CD8-positive, alpha-beta memory T cell (primary cell): ENCODE results near the gene SLC38A5. TPM values are rescaled to one million over a fixed set of nuclear protein-coding genes. Genes with fewer than 3 reads are reported as not detected.
A peak's percentile ranks its signal among the peaks of the same experiment; 100 is the strongest.

ENCODE experiments used
- CTCF ChIA-PET: fragments of 350-600 bp; sonication (Branson Sonifier 250); formaldehyde crosslinking; loops from one replicate; lab custom pipeline; 2021; ENCODE audit warnings: antibody characterized with exemption; lab: Charles Lee
- POLR2A ChIA-PET: fragments of 350-600 bp; sonication (Branson Sonifier 250); formaldehyde crosslinking; loops from one replicate; lab custom pipeline; 2021; ENCODE audit warnings: antibody characterized with exemption; lab: Charles Lee
- DNase-seq, 5 donors: peaks; one replicate each; pipeline versions ENCODE4 v3.0.0 to v3.0.0-alpha.2; 2020 to 2022; ENCODE audit warnings: mixed read lengths in 1 of 5
- H3K27ac ChIP-seq: one replicate; pipeline ENCODE4 v1.7.0; 2013; ENCODE audit warnings: low read depth, mild to moderate bottlenecking, low read length, moderate library complexity
- H3K27me3 ChIP-seq: 2 replicates; pipeline ENCODE4 v1.7.0; 2013; ENCODE audit warnings: low read length, mild to moderate bottlenecking; ENCODE audit not compliant: insufficient read depth, poor library complexity, severe bottlenecking
- H3K36me3 ChIP-seq: 2 replicates; pipeline ENCODE4 v1.7.0; 2013; ENCODE audit warnings: mild to moderate bottlenecking, low read length, moderate library complexity; ENCODE audit not compliant: insufficient read depth
- H3K4me1 ChIP-seq: 2 replicates; pipeline ENCODE4 v1.7.0; 2013; ENCODE audit warnings: mild to moderate bottlenecking, low read length, moderate library complexity; ENCODE audit not compliant: insufficient read depth
- H3K4me3 ChIP-seq: 2 replicates; pipeline ENCODE4 v1.7.0; 2013; ENCODE audit warnings: mild to moderate bottlenecking, low read length
- H3K9me3 ChIP-seq: 2 replicates; pipeline ENCODE4 v1.7.0; 2013; ENCODE audit warnings: mild to moderate bottlenecking, low read length
- H3K27ac Mint-ChIP-seq, 8 donors: one replicate each; pipeline ENCODE4 v1.8.0; 2020 to 2021; ENCODE audit warnings: mixed read lengths in 8 of 8, mild to moderate bottlenecking in 6 of 8, inconsistent platforms in 3 of 8, moderate library complexity in 3 of 8
- H3K27me3 Mint-ChIP-seq, 2 donors: one replicate each; pipeline ENCODE4 v1.8.0; 2020 to 2021; ENCODE audit warnings: mixed read lengths in 2 of 2, mild to moderate bottlenecking in 1 of 2, moderate library complexity in 1 of 2
- H3K36me3 Mint-ChIP-seq, 3 donors: one replicate each; pipeline ENCODE4 v1.8.0; 2020 to 2021; ENCODE audit warnings: mixed read lengths in 3 of 3, inconsistent platforms in 1 of 3, mild to moderate bottlenecking in 1 of 3
- H3K4me1 Mint-ChIP-seq, 3 donors: one replicate each; pipeline ENCODE4 v1.8.0; 2020 to 2021; ENCODE audit warnings: mixed read lengths in 3 of 3, inconsistent platforms in 1 of 3, mild to moderate bottlenecking in 1 of 3
- H3K4me3 Mint-ChIP-seq, 7 donors: one replicate each; pipeline ENCODE4 v1.8.0; 2020 to 2021; ENCODE audit warnings: mixed read lengths in 7 of 7, mild to moderate bottlenecking in 6 of 7, moderate library complexity in 4 of 7, inconsistent platforms in 2 of 7
- H3K9me3 Mint-ChIP-seq, 5 donors: one replicate each; pipeline ENCODE4 v1.8.0; 2020 to 2022; ENCODE audit warnings: mixed read lengths in 5 of 5, mild to moderate bottlenecking in 3 of 5, moderate library complexity in 2 of 5, inconsistent platforms in 1 of 5
- polyA plus RNA-seq: library from polyadenylated mRNA; unstranded; fragments of 300-500 nt; fragmentation: Illumina TruSeq; gene quantifications from one replicate; pipeline ENCODE4 v1.2.3, GENCODE V29; 2021
- total RNA-seq, 2 experiments: library from RNA; stranded (reverse); gene quantifications; one replicate each; pipeline ENCODE4 v1.2.3, GENCODE V29; 2021

SLC38A5 gene
- total and polyA plus RNA-seq, 3 experiments from 2014 or later, result 19.8 to 211 (median 188) TPM

DNA sequence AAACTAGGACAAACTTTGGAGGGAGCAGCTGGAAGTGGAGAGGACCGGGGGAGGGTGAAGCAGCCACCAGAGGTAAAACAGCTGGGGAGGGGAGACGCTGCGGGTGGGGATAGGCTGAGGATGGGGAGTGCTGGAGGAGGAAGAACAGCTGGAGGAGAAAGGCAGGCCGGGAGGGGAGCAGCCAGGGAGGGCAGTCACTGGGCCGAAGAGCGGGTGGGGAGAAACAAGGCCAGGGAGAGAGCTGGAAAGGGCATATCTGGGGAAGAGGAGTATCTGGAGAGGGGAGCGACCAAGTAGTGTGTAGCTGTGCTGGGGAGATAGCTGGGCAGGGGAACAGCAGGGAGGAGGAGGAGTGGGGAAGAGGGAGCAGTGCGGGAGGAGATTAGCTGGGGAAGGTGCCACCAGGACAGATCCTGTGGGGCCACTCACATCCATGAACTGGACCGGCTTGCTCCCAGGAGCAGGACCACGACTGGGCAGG lies 2.7 kb downstream of the SLC38A5 start:
- peak overlapping the region; percentile 74 for H3K4me3 ChIP-seq
- no peak for DNase-seq
- peak overlapping the region in 3 of 8 donors; percentile 15 to 80 (median 71) for H3K27ac Mint-ChIP-seq
- H3K9me3 Mint-ChIP-seq, result no peaks in the 10 kb centered on the region
- peaks cover 18 to 43% (median 29%) of the 10 kb centered on the region in 3 donors for H3K4me1 Mint-ChIP-seq
- peaks cover 0 to 5% of the 10 kb centered on the region in 2 donors for H3K27me3 Mint-ChIP-seq
- ChIA-PET POLR2A (no interaction called here), CTCF (interaction anchor here (2.5 kb wide), 1 partner anchor 73 kb away, joined by 10 read pairs; the partner anchor contains the start of gene TBC1D25)
- H3K9me3 ChIP-seq, result no peaks in the 10 kb centered on the region
- peak overlapping the region in 5 of 7 donors; percentile 35 to 88 (median 87) for H3K4me3 Mint-ChIP-seq
- H3K36me3 ChIP-seq, result no peaks in the 10 kb centered on the region
- H3K27me3 ChIP-seq, result no peaks in the 10 kb centered on the region
- H3K36me3 Mint-ChIP-seq, result peaks cover 1 to 24% (median 4%) of the 10 kb centered on the region in 3 donors
- no peak overlapping the region for H3K27ac ChIP-seq
- peaks cover 13% of the 10 kb centered on the region for H3K4me1 ChIP-seq

DNA sequence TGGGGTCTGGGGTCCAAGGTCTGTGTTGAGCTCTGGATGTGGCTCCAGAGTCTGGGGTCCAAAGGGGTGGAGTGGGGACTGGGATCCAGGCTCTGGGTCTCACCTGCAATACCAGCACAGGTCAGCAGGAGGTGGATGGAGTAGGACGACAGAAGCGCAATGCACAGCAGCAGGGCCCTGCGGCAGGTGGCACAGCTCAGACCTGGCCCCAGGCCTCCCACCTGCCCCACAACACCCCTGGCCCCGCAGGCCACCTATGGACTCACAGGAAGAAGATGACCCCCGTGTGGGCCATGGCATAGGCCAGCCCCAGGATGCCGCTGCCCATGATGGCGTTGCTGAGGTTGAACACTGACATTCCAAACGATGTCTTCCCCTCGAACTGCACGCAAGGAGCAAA lies 3.4 kb downstream of the SLC38A5 start:
- no peak for DNase-seq
- H3K27ac Mint-ChIP-seq, result peak overlapping the region in 1 of 8 donors; percentile 58
- no peaks in the 10 kb centered on the region for H3K36me3 ChIP-seq
- no peak overlapping the region for H3K27ac ChIP-seq
- peaks cover 0 to 5% of the 10 kb centered on the region in 2 donors for H3K27me3 Mint-ChIP-seq
- POLR2A ChIA-PET, result no interaction called here
- peak overlapping the region in 5 of 7 donors; percentile 23 to 80 (median 28) for H3K4me3 Mint-ChIP-seq
- H3K9me3 Mint-ChIP-seq, result no peaks in the 10 kb centered on the region
- no peak overlapping the region for H3K4me3 ChIP-seq
- H3K4me1 Mint-ChIP-seq, result peaks cover 18 to 43% (median 29%) of the 10 kb centered on the region in 3 donors
- peaks cover 1 to 28% (median 4%) of the 10 kb centered on the region in 3 donors for H3K36me3 Mint-ChIP-seq
- no peaks in the 10 kb centered on the region for H3K9me3 ChIP-seq
- peaks cover 13% of the 10 kb centered on the region for H3K4me1 ChIP-seq
- H3K27me3 ChIP-seq, result no peaks in the 10 kb centered on the region
- CTCF ChIA-PET, result interaction anchor here (0.6 to 2.5 kb wide), 2 partner anchors 73 to 383 kb away, joined by 3 to 10 read pairs; partner anchors contain the start of gene TBC1D25

GRCh38 chrX:48465336-48465933 lies 4.6 kb downstream of the SLC38A5 start:
- peaks cover 18 to 43% (median 29%) of the 10 kb centered on the region in 3 donors for H3K4me1 Mint-ChIP-seq

GRCh38 chrX:48461830-48462229 lies 8.2 kb downstream of the SLC38A5 start:
- Histone ChIP-seq H3K4me1 (no peaks in the 10 kb centered on the region), H3K9me3 (no peaks in the 10 kb centered on the region), H3K27me3 (no peaks in the 10 kb centered on the region), H3K36me3 (no peaks in the 10 kb centered on the region), H3K27ac (no peak overlapping the region), H3K4me3 (no peak overlapping the region)
- CTCF ChIA-PET, result no interaction called here
- POLR2A ChIA-PET, result no interaction called here
- no peak overlapping the region for H3K4me3 Mint-ChIP-seq
- no peaks in the 10 kb centered on the region for H3K9me3 Mint-ChIP-seq
- H3K4me1 Mint-ChIP-seq, result peaks cover 8 to 19% (median 17%) of the 10 kb centered on the region in 3 donors
- H3K27me3 Mint-ChIP-seq, result peaks cover 0 to 5% of the 10 kb centered on the region in 2 donors
- H3K36me3 Mint-ChIP-seq, result peaks cover 4 to 55% (median 8%) of the 10 kb centered on the region in 3 donors
- DNase-seq, result no peak
- peak overlapping the region in 1 of 8 donors; percentile 19 for H3K27ac Mint-ChIP-seq

More at GRCh38 chrX:48465336-48465933, 4.6 kb downstream of the SLC38A5 start:
- H3K36me3 Mint-ChIP-seq, result peaks cover 4 to 37% (median 4%) of the 10 kb centered on the region in 3 donors
- peaks cover 0 to 5% of the 10 kb centered on the region in 2 donors for H3K27me3 Mint-ChIP-seq
- H3K4me3 ChIP-seq, result no peak overlapping the region
- no peaks in the 10 kb centered on the region for H3K27me3 ChIP-seq
- H3K27ac ChIP-seq, result no peak overlapping the region
- H3K27ac Mint-ChIP-seq, result peak overlapping the region in 1 of 8 donors; percentile 61
- DNase-seq, result no peak
- ChIA-PET CTCF (interaction anchor here (2.5 kb wide), 1 partner anchor 75 kb away, joined by 10 read pairs; the partner anchor contains the start of gene TBC1D25), POLR2A (no interaction called here)
- no peaks in the 10 kb centered on the region for H3K9me3 Mint-ChIP-seq
- H3K4me1 ChIP-seq, result peaks cover 13% of the 10 kb centered on the region
- no peaks in the 10 kb centered on the region for H3K36me3 ChIP-seq
- H3K4me3 Mint-ChIP-seq, result peak overlapping the region in 3 of 7 donors; percentile 45 to 82 (median 62)
- no peaks in the 10 kb centered on the region for H3K9me3 ChIP-seq

DNA sequence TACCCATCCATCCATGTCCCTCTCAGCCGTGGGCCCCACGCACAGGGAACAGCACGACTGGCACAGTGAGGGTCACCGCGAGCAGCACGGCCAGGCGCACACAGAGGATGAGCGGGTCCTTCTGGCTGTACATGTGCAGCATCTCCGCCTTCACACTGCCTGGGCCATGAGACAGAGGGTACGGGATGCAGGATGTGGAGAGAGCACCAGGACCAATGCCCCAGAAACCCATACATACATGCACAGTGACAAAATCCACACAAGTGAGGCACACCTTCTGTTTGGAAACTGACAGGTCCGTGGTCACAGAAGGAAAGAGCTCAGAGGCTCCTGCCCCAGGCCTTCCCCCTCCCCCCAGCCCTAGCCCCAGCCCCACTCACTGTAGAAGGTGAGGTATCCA lies 9.5 kb downstream of the SLC38A5 start:
- Histone ChIP-seq H3K36me3 (no peaks in the 10 kb centered on the region), H3K4me3 (no peak overlapping the region), H3K27me3 (no peaks in the 10 kb centered on the region), H3K27ac (no peak overlapping the region), H3K4me1 (no peaks in the 10 kb centered on the region), H3K9me3 (no peaks in the 10 kb centered on the region)
- Mint-ChIP-seq H3K4me1 (peaks cover 8 to 15% (median 13%) of the 10 kb centered on the region in 3 donors), H3K4me3 (no peak overlapping the region), H3K27me3 (peaks cover 0 to 5% of the 10 kb centered on the region in 2 donors), H3K27ac (peak overlapping the region in 1 of 8 donors; percentile 3), H3K9me3 (no peaks in the 10 kb centered on the region), H3K36me3 (peaks cover 3 to 52% (median 8%) of the 10 kb centered on the region in 3 donors)
- no peak for DNase-seq
- CTCF ChIA-PET, result no interaction called here
- POLR2A ChIA-PET, result no interaction called here

DNA sequence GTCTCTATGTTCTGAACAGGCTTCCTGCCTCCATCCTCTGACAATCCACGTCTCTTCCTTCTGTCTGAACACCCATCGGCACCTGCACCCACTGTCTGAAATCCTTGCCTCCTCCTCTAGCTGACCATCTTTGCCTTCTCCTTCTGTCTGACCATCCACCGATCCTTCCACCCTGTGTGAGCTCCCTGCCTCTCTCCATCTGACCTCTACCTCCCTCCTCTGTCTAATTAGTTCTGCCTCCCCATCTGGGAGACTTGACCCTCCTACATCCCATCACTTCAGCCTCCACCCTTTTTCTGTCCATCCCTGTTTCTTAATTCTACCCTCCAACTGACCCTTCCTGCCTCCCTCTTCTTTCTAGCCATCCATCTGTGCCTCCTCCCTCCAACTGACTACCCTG lies 10.0 kb downstream of the SLC38A5 start:
- no peak for DNase-seq
- Histone ChIP-seq H3K4me1 (no peaks in the 10 kb centered on the region), H3K27ac (no peak overlapping the region), H3K27me3 (no peaks in the 10 kb centered on the region), H3K36me3 (no peaks in the 10 kb centered on the region), H3K9me3 (no peaks in the 10 kb centered on the region), H3K4me3 (no peak overlapping the region)
- Mint-ChIP-seq H3K36me3 (peaks cover 0 to 47% (median 7%) of the 10 kb centered on the region in 3 donors), H3K27me3 (peaks cover 0 to 5% of the 10 kb centered on the region in 2 donors), H3K4me1 (peaks cover 3 to 9% (median 7%) of the 10 kb centered on the region in 3 donors), H3K27ac (peak overlapping the region in 2 of 8 donors; percentile 17 to 55), H3K9me3 (no peaks in the 10 kb centered on the region), H3K4me3 (no peak overlapping the region)
- CTCF ChIA-PET, result no interaction called here
- POLR2A ChIA-PET, result no interaction called here

GRCh38 chrX:48459483-48459882 lies 10.6 kb downstream of the SLC38A5 start:
- Mint-ChIP-seq H3K36me3 (peaks cover 0 to 45% (median 7%) of the 10 kb centered on the region in 3 donors), H3K4me3 (no peak overlapping the region), H3K4me1 (peaks cover 2 to 7% (median 6%) of the 10 kb centered on the region in 3 donors), H3K27me3 (peaks cover 0 to 5% of the 10 kb centered on the region in 2 donors), H3K27ac (peak overlapping the region in 3 of 8 donors; percentile 4 to 40 (median 4)), H3K9me3 (no peaks in the 10 kb centered on the region)
- H3K9me3 ChIP-seq, result no peaks in the 10 kb centered on the region
- ChIA-PET CTCF (no interaction called here), POLR2A (no interaction called here)
- no peaks in the 10 kb centered on the region for H3K36me3 ChIP-seq
- no peak overlapping the region for H3K4me3 ChIP-seq
- no peaks in the 10 kb centered on the region for H3K27me3 ChIP-seq
- H3K4me1 ChIP-seq, result no peaks in the 10 kb centered on the region
- no peak overlapping the region for H3K27ac ChIP-seq
- DNase-seq, result no peak

DNA sequence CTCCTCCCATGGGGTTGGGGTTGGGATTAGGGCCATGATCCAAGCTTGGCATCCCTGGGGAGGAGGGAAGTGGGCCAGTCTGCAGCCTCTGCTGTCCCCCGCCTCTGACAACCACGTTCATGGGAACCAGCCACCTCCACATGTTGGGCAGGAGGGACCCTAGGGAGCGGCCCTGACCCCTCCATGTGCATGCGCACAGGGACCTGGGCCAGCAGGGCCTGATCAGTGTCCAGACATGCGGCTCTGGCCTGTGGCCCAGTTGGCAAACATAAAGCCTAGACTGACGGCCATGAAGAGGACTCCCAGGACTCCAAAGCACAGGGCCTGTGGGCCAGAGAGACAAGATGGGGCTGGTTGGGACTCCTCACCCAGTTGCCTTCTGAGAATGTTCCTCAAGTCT lies 11.3 kb downstream of the SLC38A5 start:
- no peak overlapping the region for H3K4me3 ChIP-seq
- H3K36me3 ChIP-seq, result no peaks in the 10 kb centered on the region
- H3K27me3 ChIP-seq, result no peaks in the 10 kb centered on the region
- no peak overlapping the region for H3K27ac ChIP-seq
- ChIA-PET POLR2A (no interaction called here), CTCF (no interaction called here)
- no peaks in the 10 kb centered on the region for H3K9me3 ChIP-seq
- H3K4me1 ChIP-seq, result no peaks in the 10 kb centered on the region
- Mint-ChIP-seq H3K27me3 (peaks cover 0 to 5% of the 10 kb centered on the region in 2 donors), H3K36me3 (peaks cover 0 to 41% (median 7%) of the 10 kb centered on the region in 3 donors), H3K4me1 (no peaks in the 10 kb centered on the region), H3K9me3 (no peaks in the 10 kb centered on the region), H3K27ac (peak overlapping the region in 1 of 8 donors; percentile 89), H3K4me3 (no peak overlapping the region)
- no peak for DNase-seq
